Kidney (tissue), 14 donors: ENCODE results near the gene LRP5. TPM values are rescaled to one million over a fixed set of nuclear protein-coding genes. Genes with fewer than 3 reads are reported as not detected.

Experiments used
- DNase-seq, 5 donors: peaks; one replicate each; pipeline ENCODE4 v3.0.0-alpha.2; 2013 to 2020
- FAIRE-seq: peaks from 2 replicates; lab custom pipeline; 2012; peaks lifted over from hg19 to GRCh38; lab: Jason Lieb, UNC
- H3K27ac ChIP-seq, 2 donors: one replicate each; pipeline ENCODE4 v1.7.0; 2013; ENCODE audit warnings: low read depth in 2 of 2, low read length in 2 of 2, inconsistent platforms in 1 of 2
- H3K27me3 ChIP-seq: one replicate; pipeline ENCODE4 v1.7.1; 2013; ENCODE audit warnings: low read length, inconsistent platforms; ENCODE audit not compliant: control insufficient read depth, insufficient read depth
- H3K36me3 ChIP-seq, 3 donors: one replicate each; pipeline versions ENCODE4 v1.7.0 to v1.7.1; 2013; ENCODE audit warnings: low read length in 3 of 3, control low read depth in 1 of 3, inconsistent platforms in 1 of 3; ENCODE audit not compliant: insufficient read depth in 3 of 3, control insufficient read depth in 2 of 3
- H3K4me1 ChIP-seq, 3 donors: one replicate each; pipeline versions ENCODE4 v1.7.0 to v1.7.1; 2013; ENCODE audit warnings: low read length in 3 of 3, inconsistent platforms in 1 of 3, low read depth in 1 of 3; ENCODE audit not compliant: control insufficient read depth in 2 of 3, insufficient read depth in 2 of 3
- H3K4me3 ChIP-seq, 3 donors: one replicate each; pipeline versions ENCODE4 v1.7.0 to v1.8.1; 2013; ENCODE audit warnings: low read length in 3 of 3, control low read depth in 1 of 3, inconsistent platforms in 1 of 3
- H3K9ac ChIP-seq, 3 donors: one replicate each; pipeline versions ENCODE4 v1.7.0 to v1.7.1; 2013; ENCODE audit warnings: low read length in 3 of 3, control low read depth in 1 of 3, inconsistent platforms in 1 of 3
- H3K9me3 ChIP-seq, 3 donors: one replicate each; pipeline versions ENCODE4 v1.7.0 to v1.7.1; 2013; ENCODE audit warnings: low read length in 3 of 3, control low read depth in 1 of 3, inconsistent platforms in 1 of 3; ENCODE audit not compliant: control insufficient read depth in 2 of 3, insufficient read depth in 1 of 3
- intact Hi-C: fragments of 100-400 bp; cut with DNase I; formaldehyde crosslinking; loops from one replicate; pipeline ENCODE4 v1.11.1; 2022
- polyA plus RNA-seq: library from polyadenylated mRNA; stranded (reverse); fragments of 350-450 nt; fragmentation: Illumina TruSeq; extraction: RNeasy Lipid Tissue Mini Kit (QIAGEN cat#74804); gene quantifications from one replicate; pipeline ENCODE4 v1.2.3, GENCODE V29; 2014; ENCODE audit warnings: low read depth, low replicate concordance; ENCODE audit not compliant: insufficient read depth
- total RNA-seq: library from RNA; stranded (reverse); fragmentation: NEBNext Ultra II Directional; extraction: Animal tissue kit (Norgen Biotek cat#: 25700); gene quantifications from one replicate; pipeline ENCODE4 v1.2.1, GENCODE V29; 2021
- TF ChIP-seq, protein P1 (sequence below): IDR thresholded peaks from 3 replicates; pipeline ENCODE4 v1.5.1; 2012; ENCODE audit warnings: mild to moderate bottlenecking, moderate library complexity, borderline replicate concordance; ENCODE audit not compliant: insufficient read depth; ENCODE audit errors: extremely low read depth
- donor health status: control.
- donor health status: control.
- donor health status: control.
- donor health status: control.
- donor health status: control.
- donor health status: DM: yes; HTN: yes; CAD: no.
- donor health status: Normal renal cell carcinoma (clear cell type).

The LRP5 gene
- total and polyA plus RNA-seq, 2 donors from 2014 or later = 55.4 to 71.3 TPM

DNA sequence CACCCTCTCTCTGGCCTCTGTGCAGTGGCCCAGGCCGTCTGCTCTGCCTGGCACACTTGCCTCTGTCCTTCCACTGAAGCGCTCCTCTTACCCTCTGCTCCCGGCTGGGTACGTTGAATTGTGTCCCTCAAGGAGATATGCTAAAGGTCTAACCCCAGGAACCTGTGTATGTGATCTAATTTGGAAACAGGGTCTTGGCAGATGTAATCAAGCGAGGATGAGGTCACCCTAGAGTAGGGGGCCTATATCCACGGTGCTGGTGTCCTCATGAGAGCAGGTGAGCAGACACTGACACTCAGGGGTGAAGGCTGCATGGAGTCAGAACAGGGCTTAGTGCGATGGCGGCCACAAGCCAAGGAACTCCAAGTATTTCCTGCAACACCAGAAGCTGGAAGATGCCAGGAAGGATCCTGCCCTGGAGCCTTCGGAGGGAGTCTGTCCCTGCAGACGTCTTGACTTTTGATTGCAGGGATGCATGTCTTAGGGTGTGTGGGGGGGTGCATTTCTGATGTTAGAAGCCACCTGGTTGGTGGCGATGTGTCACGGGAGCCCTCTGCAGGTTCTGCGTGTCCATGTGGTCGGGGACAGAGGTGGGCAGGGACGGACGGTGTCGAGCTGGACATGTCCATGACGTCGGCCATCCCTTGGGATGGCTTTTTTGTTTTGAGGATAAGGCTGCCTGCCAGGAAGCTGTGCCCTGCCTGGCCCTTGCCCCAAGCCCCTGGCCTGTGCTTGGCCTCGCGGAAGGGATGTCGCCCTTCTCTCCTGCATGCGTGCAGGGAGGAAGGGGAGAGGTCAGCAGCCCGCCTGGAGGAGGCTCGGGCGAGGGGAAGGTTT, 68.6 kb downstream of the LRP5 start:
- TF ChIP-seq, protein P1, sequence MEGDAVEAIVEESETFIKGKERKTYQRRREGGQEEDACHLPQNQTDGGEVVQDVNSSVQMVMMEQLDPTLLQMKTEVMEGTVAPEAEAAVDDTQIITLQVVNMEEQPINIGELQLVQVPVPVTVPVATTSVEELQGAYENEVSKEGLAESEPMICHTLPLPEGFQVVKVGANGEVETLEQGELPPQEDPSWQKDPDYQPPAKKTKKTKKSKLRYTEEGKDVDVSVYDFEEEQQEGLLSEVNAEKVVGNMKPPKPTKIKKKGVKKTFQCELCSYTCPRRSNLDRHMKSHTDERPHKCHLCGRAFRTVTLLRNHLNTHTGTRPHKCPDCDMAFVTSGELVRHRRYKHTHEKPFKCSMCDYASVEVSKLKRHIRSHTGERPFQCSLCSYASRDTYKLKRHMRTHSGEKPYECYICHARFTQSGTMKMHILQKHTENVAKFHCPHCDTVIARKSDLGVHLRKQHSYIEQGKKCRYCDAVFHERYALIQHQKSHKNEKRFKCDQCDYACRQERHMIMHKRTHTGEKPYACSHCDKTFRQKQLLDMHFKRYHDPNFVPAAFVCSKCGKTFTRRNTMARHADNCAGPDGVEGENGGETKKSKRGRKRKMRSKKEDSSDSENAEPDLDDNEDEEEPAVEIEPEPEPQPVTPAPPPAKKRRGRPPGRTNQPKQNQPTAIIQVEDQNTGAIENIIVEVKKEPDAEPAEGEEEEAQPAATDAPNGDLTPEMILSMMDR = no peak
- H3K27ac ChIP-seq = peak overlapping the region; percentile 5 to 48
- intact Hi-C loops = loop anchor here (10.0 kb wide), 1 partner anchor 66 kb away; the partner anchor contains the start of gene LRP5
- no peaks in the 10 kb centered on the region for H3K9me3 ChIP-seq
- H3K27me3 ChIP-seq = no peaks in the 10 kb centered on the region
- FAIRE-seq (no peak), DNase-seq (peak in 3 of 5 donors; percentile 44 to 70 (median 48))
- H3K9ac ChIP-seq = no peak overlapping the region
- H3K36me3 ChIP-seq = no peaks in the 10 kb centered on the region
- H3K4me3 ChIP-seq = no peak overlapping the region
- H3K4me1 ChIP-seq = peaks cover 6 to 38% (median 27%) of the 10 kb centered on the region in 3 donors

DNA sequence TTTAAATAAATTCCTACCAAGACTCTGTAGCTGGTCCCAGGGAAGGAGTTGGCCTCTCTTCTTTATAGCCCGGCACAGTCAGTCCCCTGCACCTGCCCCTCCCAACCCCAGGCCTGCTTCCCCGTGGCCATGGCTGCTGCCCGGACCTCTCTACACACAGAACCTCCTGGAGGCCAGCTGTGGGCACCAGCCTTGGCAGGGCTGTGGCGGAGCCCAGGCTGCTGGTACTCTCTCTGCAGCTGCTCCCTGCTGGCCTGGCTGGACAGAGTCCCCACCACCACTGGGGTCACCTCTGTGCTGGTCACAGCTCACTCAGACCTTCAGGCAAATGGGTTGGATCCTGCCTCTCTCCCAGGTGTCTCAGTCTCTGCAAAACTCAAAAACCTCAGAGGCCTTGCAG, 69.3 kb downstream of the LRP5 start:
- Histone ChIP-seq H3K9ac (no peak overlapping the region), H3K4me3 (no peak overlapping the region), H3K27me3 (no peaks in the 10 kb centered on the region), H3K4me1 (peaks cover 6 to 38% (median 24%) of the 10 kb centered on the region in 3 donors), H3K36me3 (peaks cover 0 to 3% (median 0%) of the 10 kb centered on the region in 3 donors), H3K27ac (peak overlapping the region in 1 of 2 donors; percentile 5), H3K9me3 (no peaks in the 10 kb centered on the region)
- intact Hi-C loops = loop anchor here (10.0 kb wide), 1 partner anchor 67 kb away; the partner anchor contains the start of gene LRP5
- no peak for FAIRE-seq
- TF ChIP-seq, protein P1 = no peak
- DNase-seq = no peak

GRCh38 chr11:68382358-68382998, 70.1 kb downstream of the LRP5 start:
- intact Hi-C loops = loop anchor here (10.0 kb wide), 1 partner anchor 68 kb away; the partner anchor contains the start of gene LRP5
- Histone ChIP-seq H3K27ac (peak overlapping the region in 1 of 2 donors; percentile 32), H3K4me1 (peaks cover 6 to 31% (median 17%) of the 10 kb centered on the region in 3 donors)

More at GRCh38 chr11:68382358-68382998, 70.1 kb downstream of the LRP5 start:
- TF ChIP-seq, protein P1 = no peak
- DNase-seq (no peak), FAIRE-seq (no peak)
- Histone ChIP-seq H3K9ac (no peak overlapping the region), H3K4me3 (no peak overlapping the region), H3K9me3 (no peaks in the 10 kb centered on the region), H3K27me3 (no peaks in the 10 kb centered on the region), H3K36me3 (peaks cover 0 to 5% (median 0%) of the 10 kb centered on the region in 3 donors)
